Measurements from ENCODE around the gene SF3B2.
A peak's percentile ranks its signal among the peaks of the same experiment; 100 is the strongest.
"Not testable (repeated sequence)": the region's sequence is repeated elsewhere in the genome, so short reads cannot be mapped to it uniquely, and the experiment has no call there.

Gene SF3B2

GRCh38 chr11:66112041-66112491 is 59.9 kb downstream of the SF3B2 start:
- peak in 1 of 2 donors; percentile 30 for DNase-seq

- peak; percentile 53 to 61 for DNase-seq
These were observed 60.7 kb downstream of the SF3B2 start for GRCh38 chr11:66112601-66113499.

- DNase-seq: not testable (repeated sequence)
These were observed 62.8 kb downstream of the SF3B2 start for GRCh38 chr11:66114957-66115356.

- DNase-seq: no peak
These were observed 63.6 kb downstream of the SF3B2 start for GRCh38 chr11:66115638-66116301.

GRCh38 chr11:66116576-66117361 is 64.6 kb downstream of the SF3B2 start:
- no peak for DNase-seq

- DNase-seq: no peak
These were observed 66.7 kb downstream of the SF3B2 start for GRCh38 chr11:66118847-66119246.
